Esophagus squamous epithelium (tissue), 5 donors: ENCODE results near the gene SCN5A. TPM values are rescaled to one million over a fixed set of nuclear protein-coding genes. Genes with fewer than 3 reads are reported as not detected.

Experiments used
- DNase-seq: peaks from one replicate; lab custom pipeline; 2025; lab: John Stamatoyannopoulos, UW
- H3K27ac ChIP-seq, 4 donors: fragments of 200-600 bp; sonication (generic); one replicate each; pipeline ENCODE4 v1.5.1; 2016 to 2019; ENCODE audit warnings: mild to moderate bottlenecking in 1 of 4
- H3K27me3 ChIP-seq, 4 donors: fragments of 200-600 bp; sonication (generic); 1 replicate in 3 of 4; 2 replicates in 1 of 4; pipeline versions ENCODE4 v1.5.1 to v1.6.0; 2017 to 2021; ENCODE audit warnings: antibody characterized with exemption in 1 of 4
- H3K36me3 ChIP-seq, 3 donors: fragments of 200-600 bp; sonication (generic); one replicate each; pipeline ENCODE4 v1.5.1; 2016 to 2019
- H3K4me1 ChIP-seq, 3 donors: fragments of 200-600 bp; sonication (generic); one replicate each; pipeline ENCODE4 v1.5.1; 2017 to 2019
- H3K4me3 ChIP-seq, 4 donors: fragments of 200-600 bp; sonication (generic); 1 replicate in 3 of 4; 2 replicates in 1 of 4; pipeline ENCODE4 v1.5.1; 2016 to 2019; ENCODE audit warnings: mild to moderate bottlenecking in 2 of 4, moderate library complexity in 1 of 4
- H3K9me3 ChIP-seq, 3 donors: fragments of 200-600 bp; sonication (generic); one replicate each; pipeline ENCODE4 v1.5.1; 2016 to 2019
- CTCF ChIP-seq, 6 experiments: fragments of 450-650 bp in 4 of 6; fragments of 200-600 bp in 2 of 6; sonication (generic) in 2 of 6; IDR thresholded peaks; one replicate each; pipeline ENCODE4 v1.5.1; 2016 to 2019; ENCODE audit warnings: antibody characterized with exemption in 6 of 6, mild to moderate bottlenecking in 4 of 6, moderate library complexity in 4 of 6
- POLR2A ChIP-seq, 4 donors: fragments of 450-650 bp; IDR thresholded peaks; one replicate each; pipeline ENCODE4 v1.6.1; 2017; ENCODE audit warnings: antibody characterized with exemption in 4 of 4, mild to moderate bottlenecking in 4 of 4, moderate library complexity in 3 of 4
- WGBS, 2 donors: methylation state at CpG; one replicate each; pipeline ENCODE4 v1.1.5; 2018; 5-methylcytosine and 5-hydroxymethylcytosine counted together
- intact Hi-C: fragments of 100-400 bp; cut with DNase I; formaldehyde crosslinking; loops from one replicate; pipeline ENCODE4 v1.15.0; 2022
- total RNA-seq, 4 donors: library from RNA; depleted of rRNA; stranded (reverse); fragments of >200 nt; gene quantifications; one replicate each; pipeline ENCODE4 v1.1.0, GENCODE V29; 2016
- donor health status: DM: yes; HTN: yes; CAD: no.

The SCN5A gene
- total RNA-seq, 4 donors from 2014 or later = 0.09 to 0.38 (median 0.18) TPM; not detected in 1

GRCh38 chr3:38652934-38653333 lies 3.4 kb upstream of the SCN5A start:
- H3K4me1 ChIP-seq = peaks cover 10 to 25% (median 11%) of the 10 kb centered on the region in 3 donors
- no peaks in the 10 kb centered on the region for H3K36me3 ChIP-seq
- no peak overlapping the region for H3K4me3 ChIP-seq
- 47 to 67% methylated on average over 1 of the region's 1 CpG for WGBS, 2 donors
- intact Hi-C loops = loop anchor here (5.0 kb wide), 1 partner anchor 131 kb away; no protein-coding TSS in a partner anchor
- H3K9me3 ChIP-seq = no peaks in the 10 kb centered on the region
- H3K27ac ChIP-seq = no peak overlapping the region
- no peak for DNase-seq
- TF ChIP-seq CTCF (IDR thresholded peaks at IDR 0.05) (no peak), POLR2A (IDR thresholded peaks at IDR 0.05) (no peak)
- peaks cover 0 to 96% (median 3%) of the 10 kb centered on the region in 4 donors for H3K27me3 ChIP-seq

GRCh38 chr3:38651153-38651789 lies 1.8 kb upstream of the SCN5A start:
- Histone ChIP-seq H3K36me3 (no peaks in the 10 kb centered on the region), H3K27ac (no peak overlapping the region), H3K4me1 (peaks cover 10 to 25% (median 11%) of the 10 kb centered on the region in 3 donors), H3K4me3 (peak overlapping the region in 1 of 4 donors; percentile 29), H3K9me3 (no peaks in the 10 kb centered on the region), H3K27me3 (peaks cover 0 to 96% (median 6%) of the 10 kb centered on the region in 4 donors)
- 11 to 22% methylated on average over 11 to 16 of the region's 19 CpGs for WGBS, 2 donors
- intact Hi-C loops = loop anchor here (5.0 kb wide), 1 partner anchor 129 kb away; no protein-coding TSS in a partner anchor
- DNase-seq = no peak
- TF ChIP-seq CTCF (IDR thresholded peaks at IDR 0.05) = peak; percentile 75 to 96 (median 87)
- no peak for TF ChIP-seq POLR2A (IDR thresholded peaks at IDR 0.05)

GRCh38 chr3:38650248-38650951 lies 913 bp upstream of the SCN5A start:
- no peaks in the 10 kb centered on the region for H3K9me3 ChIP-seq
- H3K4me3 ChIP-seq = no peak overlapping the region
- H3K27ac ChIP-seq = no peak overlapping the region
- peaks cover 0 to 96% (median 6%) of the 10 kb centered on the region in 4 donors for H3K27me3 ChIP-seq
- no peak for DNase-seq
- H3K36me3 ChIP-seq = no peaks in the 10 kb centered on the region
- 67 to 74% methylated on average over 11 to 13 of the region's 14 CpGs for WGBS, 2 donors
- TF ChIP-seq CTCF (IDR thresholded peaks at IDR 0.05) (no peak), POLR2A (IDR thresholded peaks at IDR 0.05) (no peak)
- intact Hi-C loops = loop anchor here (5.0 kb wide), 1 partner anchor 128 kb away; no protein-coding TSS in a partner anchor
- peaks cover 10 to 25% (median 11%) of the 10 kb centered on the region in 3 donors for H3K4me1 ChIP-seq

- Histone ChIP-seq H3K27ac (no peak overlapping the region), H3K27me3 (peaks cover 0 to 93% (median 6%) of the 10 kb centered on the region in 4 donors), H3K4me3 (peak overlapping the region; percentile 35 to 72 (median 50)), H3K9me3 (no peaks in the 10 kb centered on the region), H3K4me1 (peaks cover 10 to 25% (median 11%) of the 10 kb centered on the region in 3 donors), H3K36me3 (no peaks in the 10 kb centered on the region)
- DNase-seq = no peak
- TF ChIP-seq CTCF (IDR thresholded peaks at IDR 0.05) = no peak
- intact Hi-C loops = no loop called here
- WGBS, 2 donors = 15 to 26% methylated on average over 5 to 6 of the region's 56 CpGs
Observed at GRCh38 chr3:38648659-38649499, 608 bp downstream of the SCN5A start.
